ENCODE results near the gene KANSL1L.

GRCh38 chr2:210086292-210086691 is 84.9 kb downstream of the KANSL1L start:
- TF ChIP-seq POLR2AphosphoS5 (IDR thresholded peaks at IDR 0.05) (no peak), CTCF (IDR thresholded peaks at IDR 0.05) (no peak), POLR2A (IDR thresholded peaks at IDR 0.05) (no peak)
